HFFc6 (cell line): ENCODE results near the gene ZNF280D. TPM values are rescaled to one million over a fixed set of nuclear protein-coding genes. Genes with fewer than 3 reads are reported as not detected.
"Not testable (repeated sequence)": the region's sequence is repeated elsewhere in the genome, so short reads cannot be mapped to it uniquely, and the experiment has no call there.

Experiments used
- DNase-seq: peaks from one replicate; pipeline ENCODE4 v3.0.0-alpha.2; 2018
- H3K27ac Mint-ChIP-seq: 2 replicates; pipeline ENCODE4 v1.8.0; 2020; ENCODE audit warnings: mild to moderate bottlenecking, mixed read lengths
- H3K27me3 Mint-ChIP-seq: 2 replicates; pipeline ENCODE4 v1.8.0; 2021; ENCODE audit warnings: mild to moderate bottlenecking, moderate library complexity, mixed read lengths; ENCODE audit not compliant: insufficient read depth
- H3K36me3 Mint-ChIP-seq: 2 replicates; pipeline ENCODE4 v1.8.0; 2021; ENCODE audit warnings: low read depth, mixed read lengths
- H3K4me1 Mint-ChIP-seq: 2 replicates; pipeline ENCODE4 v1.8.0; 2020; ENCODE audit warnings: low read depth, mixed read lengths
- H3K4me3 Mint-ChIP-seq: 2 replicates; pipeline ENCODE4 v1.8.0; 2020; ENCODE audit warnings: mild to moderate bottlenecking, moderate library complexity, mixed read lengths
- H3K9me3 Mint-ChIP-seq: 2 replicates; pipeline ENCODE4 v1.8.0; 2020; ENCODE audit warnings: mild to moderate bottlenecking, mixed read lengths
- CTCF ChIP-seq: fragments of 200-600 bp; sonication (generic); IDR thresholded peaks from 2 replicates; pipeline ENCODE4 v1.5.0; 2021; ENCODE audit warnings: antibody characterized with exemption, mild to moderate bottlenecking
- long read RNA-seq: library from polyadenylated mRNA; unstranded; transcript quantifications from one replicate; pipeline ENCODE4 v2.0.0, GENCODE V29; 2019
- total RNA-seq, 6 experiments: library from RNA; stranded (reverse); fragmentation: NEBNext Ultra II Directional; extraction: Animal tissue kit (Norgen Biotek cat#: 25700); gene quantifications; 2 replicates in 1 of 6; 3 replicates in 5 of 6; pipeline ENCODE4 v1.2.3, GENCODE V29; 2021

The ZNF280D gene
- total RNA-seq: 10 to 100 TPM; 21.8 to 29.6 (median 25.5) TPM
- long read RNA-seq, full-length matches to known transcripts: 3 of 13 reads
- long read RNA-seq, partial matches to known transcripts: 8 of 13 reads
- long read RNA-seq, other reads (novel, unspliced or antisense): 2 of 13 reads

- H3K4me3 Mint-ChIP-seq: peak within 1 kb of the TSS; percentile 99
- peak; percentile 84 for DNase-seq
- peak within 1 kb of the TSS; percentile 100 for H3K27ac Mint-ChIP-seq
- H3K4me1 Mint-ChIP-seq: peaks cover 34% of the 10 kb centered on the region
- no peaks in the 10 kb centered on the region for H3K27me3 Mint-ChIP-seq
- H3K36me3 Mint-ChIP-seq: peaks cover 13% of the 10 kb centered on the region; the same call in 1 of the 2 replicates
- TF ChIP-seq CTCF: no peak
- H3K9me3 Mint-ChIP-seq: no peaks in the 10 kb centered on the region
These were observed at the start of gene ZNF280D for GRCh38 chr15:56733136-56734012. TSS of gene ZNF280D (minus strand) at chr15:56733509. CDS start at chr15:56707109, 26,400 bp downstream.

- H3K4me1 Mint-ChIP-seq: peaks cover 20% of the 10 kb centered on the region
- H3K36me3 Mint-ChIP-seq: peaks cover 8% of the 10 kb centered on the region; the same call in 1 of the 2 replicates
- no peak overlapping the region for H3K4me3 Mint-ChIP-seq
- no peak for TF ChIP-seq CTCF
- H3K9me3 Mint-ChIP-seq: peaks cover 6% of the 10 kb centered on the region
- no peak overlapping the region for H3K27ac Mint-ChIP-seq
- DNase-seq: no peak
- peaks cover 2% of the 10 kb centered on the region for H3K27me3 Mint-ChIP-seq
These were observed 49.0 kb upstream of the ZNF280D start for GRCh38 chr15:56782306-56782705.

GRCh38 chr15:56781666-56782065 is 48.4 kb upstream of the ZNF280D start:
- TF ChIP-seq CTCF: no peak
- H3K4me1 Mint-ChIP-seq: peaks cover 13% of the 10 kb centered on the region
- peaks cover 8% of the 10 kb centered on the region; the same call in 1 of the 2 replicates for H3K36me3 Mint-ChIP-seq
- peaks cover 1% of the 10 kb centered on the region for H3K27me3 Mint-ChIP-seq
- H3K9me3 Mint-ChIP-seq: peaks cover 6% of the 10 kb centered on the region
- DNase-seq: no peak
- no peak overlapping the region for H3K4me3 Mint-ChIP-seq
- H3K27ac Mint-ChIP-seq: no peak overlapping the region

GRCh38 chr15:56780102-56780725 is 46.9 kb upstream of the ZNF280D start:
- not testable (repeated sequence) for H3K27me3 Mint-ChIP-seq, H3K27ac Mint-ChIP-seq, H3K9me3 Mint-ChIP-seq, DNase-seq, H3K4me1 Mint-ChIP-seq, H3K4me3 Mint-ChIP-seq, H3K36me3 Mint-ChIP-seq

GRCh38 chr15:56779449-56779848 is 46.1 kb upstream of the ZNF280D start:
- not testable (repeated sequence) for H3K27me3 Mint-ChIP-seq, H3K4me3 Mint-ChIP-seq, H3K27ac Mint-ChIP-seq

GRCh38 chr15:56778761-56779160 is 45.5 kb upstream of the ZNF280D start:
- Mint-ChIP-seq H3K36me3 (peaks cover 8% of the 10 kb centered on the region; the same call in 1 of the 2 replicates), H3K4me1 (peaks cover 15% of the 10 kb centered on the region), H3K27me3 (peaks cover 4% of the 10 kb centered on the region), H3K27ac (no peak overlapping the region), H3K4me3 (no peak overlapping the region), H3K9me3 (peaks cover 6% of the 10 kb centered on the region)
- TF ChIP-seq CTCF: no peak
- DNase-seq: no peak

More at GRCh38 chr15:56779449-56779848, 46.1 kb upstream of the ZNF280D start:
- H3K9me3 Mint-ChIP-seq, H3K36me3 Mint-ChIP-seq, H3K4me1 Mint-ChIP-seq, DNase-seq: not testable (repeated sequence)
